ENCODE measurements around the gene CTBP1. TPM values are rescaled to one million over a fixed set of nuclear protein-coding genes. Genes with fewer than 3 reads are reported as not detected.
A peak's percentile ranks its signal among the peaks of the same experiment; 100 is the strongest.

The CTBP1 gene
- total RNA-seq, 1 donor, result 246 TPM

DNA sequence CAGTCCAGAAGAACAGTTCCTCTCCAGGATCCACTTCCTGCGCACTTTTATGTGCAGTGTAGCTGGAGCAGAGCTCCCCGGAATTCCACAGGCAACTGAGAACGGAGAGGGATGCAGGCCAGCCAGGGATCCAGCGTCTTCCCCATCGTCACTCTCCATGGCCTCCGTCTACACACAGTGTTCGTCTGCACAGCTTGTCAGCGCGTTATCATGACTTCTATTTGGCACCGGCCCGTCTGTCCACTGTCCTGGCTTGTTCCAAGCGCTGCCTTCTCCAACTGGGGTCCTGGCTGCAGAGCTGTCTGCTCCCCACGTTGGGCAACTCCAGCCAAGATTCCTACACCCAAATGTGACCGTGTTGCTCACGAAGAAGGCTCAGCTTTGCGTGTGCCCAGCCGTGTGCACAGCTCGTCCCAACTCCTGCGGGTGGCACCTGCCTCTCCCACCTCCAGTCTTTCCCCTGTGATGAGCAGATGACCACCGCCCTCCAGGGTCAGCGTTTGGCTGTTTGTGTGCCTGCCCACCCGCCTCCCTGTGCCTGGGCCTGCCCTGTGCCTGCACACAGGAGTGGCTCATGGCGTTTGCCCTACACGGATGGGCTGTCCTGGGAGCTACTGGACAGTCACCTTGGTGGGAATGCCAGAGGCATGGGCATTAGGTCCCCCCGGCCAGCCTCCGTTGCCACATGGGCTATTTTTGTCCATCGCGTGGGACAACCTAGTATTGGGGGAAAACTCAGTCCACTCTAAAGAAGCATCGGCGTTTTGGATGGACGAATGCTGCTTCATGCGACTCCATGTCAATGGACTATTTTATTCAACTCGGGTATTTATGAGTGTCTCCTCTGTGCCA lies 2.2 kb upstream of the CTBP1 start:
- Histone ChIP-seq H3K4me3 (ENCODE audit: insufficient read depth, low read length) (no peak overlapping the region), H2AFZ (ENCODE audit: low read length) (no peak overlapping the region), H3K79me2 (ENCODE audit: insufficient read depth, low read length) (peaks cover 29% of the 10 kb centered on the region), H3K36me3 (ENCODE audit: insufficient read depth, low read length) (peaks cover 7% of the 10 kb centered on the region), H4K20me1 (ENCODE audit: insufficient read depth, low read length) (peaks cover 12% of the 10 kb centered on the region), H3K4me1 (ENCODE audit: insufficient read depth, low read length) (peaks cover 18% of the 10 kb centered on the region), H3K9me3 (ENCODE audit: low read depth, low read length) (peaks cover 7% of the 10 kb centered on the region), H3K27ac (ENCODE audit: low read depth, low read length) (no peak overlapping the region), H3K27me3 (ENCODE audit: insufficient read depth, low read length) (no peaks in the 10 kb centered on the region), H3K4me2 (ENCODE audit: insufficient read depth, low read length) (no peak overlapping the region)
- no peak for DNase-seq (ENCODE audit: insufficient read length, low spot score, missing footprints)
- TF ChIP-seq, protein P1, sequence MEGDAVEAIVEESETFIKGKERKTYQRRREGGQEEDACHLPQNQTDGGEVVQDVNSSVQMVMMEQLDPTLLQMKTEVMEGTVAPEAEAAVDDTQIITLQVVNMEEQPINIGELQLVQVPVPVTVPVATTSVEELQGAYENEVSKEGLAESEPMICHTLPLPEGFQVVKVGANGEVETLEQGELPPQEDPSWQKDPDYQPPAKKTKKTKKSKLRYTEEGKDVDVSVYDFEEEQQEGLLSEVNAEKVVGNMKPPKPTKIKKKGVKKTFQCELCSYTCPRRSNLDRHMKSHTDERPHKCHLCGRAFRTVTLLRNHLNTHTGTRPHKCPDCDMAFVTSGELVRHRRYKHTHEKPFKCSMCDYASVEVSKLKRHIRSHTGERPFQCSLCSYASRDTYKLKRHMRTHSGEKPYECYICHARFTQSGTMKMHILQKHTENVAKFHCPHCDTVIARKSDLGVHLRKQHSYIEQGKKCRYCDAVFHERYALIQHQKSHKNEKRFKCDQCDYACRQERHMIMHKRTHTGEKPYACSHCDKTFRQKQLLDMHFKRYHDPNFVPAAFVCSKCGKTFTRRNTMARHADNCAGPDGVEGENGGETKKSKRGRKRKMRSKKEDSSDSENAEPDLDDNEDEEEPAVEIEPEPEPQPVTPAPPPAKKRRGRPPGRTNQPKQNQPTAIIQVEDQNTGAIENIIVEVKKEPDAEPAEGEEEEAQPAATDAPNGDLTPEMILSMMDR (IDR thresholded peaks at IDR 0.05; ENCODE audit: extremely low read depth, low read depth, low read length), result no peak

DNA sequence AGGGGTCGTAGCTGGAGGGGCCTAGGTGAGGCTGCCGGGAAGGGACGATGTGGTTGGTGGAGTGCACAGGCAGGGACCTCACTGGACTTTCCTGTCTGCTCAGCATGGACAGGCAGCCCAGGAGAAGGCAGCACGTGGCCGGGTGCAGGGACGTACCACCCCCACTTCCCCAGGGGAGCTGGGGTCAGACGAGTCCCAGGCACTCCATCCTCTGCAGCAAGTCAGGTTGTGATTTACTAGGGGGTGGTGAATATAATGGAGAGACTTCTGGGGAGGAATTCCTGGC lies 1.5 kb upstream of the CTBP1 start:
- TF ChIP-seq, protein P1 (IDR thresholded peaks at IDR 0.05; ENCODE audit: extremely low read depth, low read depth, low read length), result no peak
- Histone ChIP-seq H3K36me3 (ENCODE audit: insufficient read depth, low read length) (peaks cover 7% of the 10 kb centered on the region), H3K4me2 (ENCODE audit: insufficient read depth, low read length) (no peak overlapping the region), H3K27ac (ENCODE audit: low read depth, low read length) (no peak overlapping the region), H3K4me1 (ENCODE audit: insufficient read depth, low read length) (peaks cover 24% of the 10 kb centered on the region), H3K27me3 (ENCODE audit: insufficient read depth, low read length) (no peaks in the 10 kb centered on the region), H3K9me3 (ENCODE audit: low read depth, low read length) (peaks cover 7% of the 10 kb centered on the region), H2AFZ (ENCODE audit: low read length) (no peak overlapping the region), H4K20me1 (ENCODE audit: insufficient read depth, low read length) (peaks cover 19% of the 10 kb centered on the region), H3K4me3 (ENCODE audit: insufficient read depth, low read length) (no peak overlapping the region), H3K79me2 (ENCODE audit: insufficient read depth, low read length) (peaks cover 36% of the 10 kb centered on the region)
- no peak for DNase-seq (ENCODE audit: insufficient read length, low spot score, missing footprints)

DNA sequence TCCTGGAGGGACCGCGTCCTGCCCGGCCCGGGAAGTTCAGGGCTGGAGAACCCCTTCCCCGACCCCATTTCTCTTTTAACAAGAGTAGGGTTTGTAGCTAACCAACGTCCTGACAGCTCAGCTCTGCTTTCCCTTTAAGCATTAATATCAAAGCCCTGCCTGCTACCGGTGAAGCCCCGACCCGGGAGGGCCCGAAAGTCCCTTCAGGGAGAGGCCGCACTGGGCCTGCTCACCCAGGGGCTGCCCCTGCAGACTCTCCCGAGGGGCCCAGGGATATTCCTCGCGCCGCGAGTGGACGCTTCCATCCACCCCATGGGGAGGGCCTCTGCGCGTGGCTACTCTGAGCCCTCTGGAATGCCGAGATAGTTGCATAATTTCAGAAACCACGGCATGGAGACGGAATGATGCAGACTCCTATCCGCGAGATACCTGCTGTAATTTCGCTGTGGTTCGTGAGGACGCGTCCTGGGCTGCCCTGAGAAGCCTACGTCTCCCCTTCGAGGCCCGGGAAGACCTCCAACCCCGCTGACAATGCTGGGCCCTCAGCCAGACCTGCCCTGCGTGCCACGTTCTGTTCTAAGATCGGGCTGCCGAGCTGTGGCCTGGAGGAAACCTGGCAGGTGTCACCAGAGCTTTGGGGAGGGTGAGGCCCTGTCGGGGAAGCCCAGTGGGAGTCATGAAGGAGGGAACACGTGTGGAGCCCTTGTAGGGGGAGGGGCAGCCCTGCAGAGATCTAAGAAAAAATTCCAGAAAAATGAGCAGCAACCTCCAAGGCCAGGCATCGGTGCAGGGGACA lies 999 bp upstream of the CTBP1 start:
- peak; percentile 93 for DNase-seq (ENCODE audit: insufficient read length, low spot score, missing footprints)
- Histone ChIP-seq H3K79me2 (ENCODE audit: insufficient read depth, low read length) (peaks cover 41% of the 10 kb centered on the region), H3K27ac (ENCODE audit: low read depth, low read length) (peak overlapping the region; percentile 56), H3K4me3 (ENCODE audit: insufficient read depth, low read length) (peak overlapping the region; percentile 79), H4K20me1 (ENCODE audit: insufficient read depth, low read length) (peaks cover 24% of the 10 kb centered on the region), H2AFZ (ENCODE audit: low read length) (peak overlapping the region; percentile 88), H3K4me2 (ENCODE audit: insufficient read depth, low read length) (peak overlapping the region; percentile 86), H3K36me3 (ENCODE audit: insufficient read depth, low read length) (peaks cover 7% of the 10 kb centered on the region), H3K27me3 (ENCODE audit: insufficient read depth, low read length) (no peaks in the 10 kb centered on the region), H3K4me1 (ENCODE audit: insufficient read depth, low read length) (peaks cover 24% of the 10 kb centered on the region), H3K9me3 (ENCODE audit: low read depth, low read length) (peaks cover 7% of the 10 kb centered on the region)
- TF ChIP-seq, protein P1 (IDR thresholded peaks at IDR 0.05; ENCODE audit: extremely low read depth, low read depth, low read length), result no peak
